ENCODE data around the gene PROSER2.

Gene PROSER2

GRCh38 chr10:11910102-11910501 is 86.9 kb downstream of the PROSER2 start:
- no peak for DNase-seq

- no peak for DNase-seq
Observed at GRCh38 chr10:11913079-11913641, 90.0 kb downstream of the PROSER2 start.

GRCh38 chr10:11918384-11918783 is 95.2 kb downstream of the PROSER2 start:
- DNase-seq: no peak

GRCh38 chr10:11919271-11919670 is 96.1 kb downstream of the PROSER2 start:
- no peak for DNase-seq

Data from cerebellar nuclear complex (tissue), 1 donor.